GM12865 (cell line): ENCODE measurements around the gene CASK.
"Not testable (repeated sequence)": the region's sequence is repeated elsewhere in the genome, so short reads cannot be mapped to it uniquely, and the experiment has no call there.

ENCODE experiments used
- DNase-seq: peaks from one replicate; pipeline ENCODE4 v3.0.0; 2010; ENCODE audit warnings: low read depth
- H3K4me3 ChIP-seq: 2 replicates; pipeline ENCODE4 v1.5.1; 2011; ENCODE audit warnings: mild to moderate bottlenecking, low read depth, low read length, control low read depth
- CTCF ChIP-seq: IDR thresholded peaks from 2 replicates; pipeline ENCODE4 v1.5.1; 2011; ENCODE audit warnings: low read length, control low read depth, low read depth, inconsistent platforms; ENCODE audit not compliant: insufficient read depth; ENCODE audit errors: missing control alignments

CASK gene

GRCh38 chrX:41608244-41608643 is 315.1 kb downstream of the CASK start:
- TF ChIP-seq CTCF, result no peak
- no peak overlapping the region for H3K4me3 ChIP-seq
- no peak for DNase-seq

- DNase-seq, result no peak
- no peak overlapping the region for H3K4me3 ChIP-seq
- TF ChIP-seq CTCF, result no peak
These were observed 316.0 kb downstream of the CASK start for GRCh38 chrX:41607264-41607832.

- H3K4me3 ChIP-seq, DNase-seq: not testable (repeated sequence)
These were observed 317.3 kb downstream of the CASK start for GRCh38 chrX:41606057-41606456.

- TF ChIP-seq CTCF, result no peak
- peak; percentile 6 for DNase-seq
- H3K4me3 ChIP-seq, result no peak overlapping the region
These were observed 318.4 kb downstream of the CASK start for GRCh38 chrX:41604766-41605543.

- H3K4me3 ChIP-seq, result no peak overlapping the region
- DNase-seq, result no peak
- no peak for TF ChIP-seq CTCF
These were observed 319.2 kb downstream of the CASK start for GRCh38 chrX:41604177-41604576.

GRCh38 chrX:41603596-41603995 is 319.8 kb downstream of the CASK start:
- TF ChIP-seq CTCF, result no peak
- DNase-seq, result no peak
- H3K4me3 ChIP-seq, result no peak overlapping the region

- H3K4me3 ChIP-seq, result no peak overlapping the region
- TF ChIP-seq CTCF, result no peak
- DNase-seq, result no peak
These were observed 320.5 kb downstream of the CASK start for GRCh38 chrX:41602816-41603345.
